Parathyroid adenoma (tissue), 2 donors: ENCODE data around the gene NCBP2L.

Source experiments
- H2AFZ ChIP-seq: fragments of 300-600 bp; sonication (generic); one replicate; pipeline ENCODE4 v1.7.0; 2017; ENCODE audit warnings: antibody characterized with exemption, mild to moderate bottlenecking
- H3K27ac ChIP-seq: fragments of 300-600 bp; sonication (generic); one replicate; pipeline ENCODE4 v1.7.0; 2017
- H3K27me3 ChIP-seq: fragments of 300-600 bp; sonication (generic); one replicate; pipeline ENCODE4 v1.7.0; 2017; ENCODE audit warnings: low read length; ENCODE audit not compliant: control insufficient read depth, insufficient read depth
- H3K36me3 ChIP-seq: fragments of 300-600 bp; sonication (generic); one replicate; pipeline ENCODE4 v1.7.0; 2017; ENCODE audit warnings: low read length; ENCODE audit not compliant: control insufficient read depth, insufficient read depth
- H3K4me1 ChIP-seq: fragments of 300-600 bp; sonication (generic); one replicate; pipeline ENCODE4 v1.7.0; 2017; ENCODE audit warnings: control low read depth
- H3K4me2 ChIP-seq: fragments of 300-600 bp; sonication (generic); one replicate; pipeline ENCODE4 v1.7.0; 2017; ENCODE audit warnings: low read length
- H3K4me3 ChIP-seq: fragments of 300-600 bp; sonication (generic); one replicate; pipeline ENCODE4 v1.7.0; 2017; ENCODE audit warnings: low read depth, low read length
- H3K79me2 ChIP-seq: fragments of 300-600 bp; sonication (generic); one replicate; pipeline ENCODE4 v1.7.0; 2017; ENCODE audit warnings: control low read depth
- H3K9ac ChIP-seq: fragments of 300-600 bp; sonication (generic); one replicate; pipeline ENCODE4 v1.7.0; 2017; ENCODE audit warnings: mild to moderate bottlenecking
- H3K9me3 ChIP-seq: fragments of 300-600 bp; sonication (generic); one replicate; pipeline ENCODE4 v1.7.0; 2017; ENCODE audit warnings: low read length; ENCODE audit not compliant: control insufficient read depth
- CTCF ChIP-seq: fragments of 300-600 bp; sonication (generic); IDR thresholded peaks from one replicate; pipeline ENCODE4 v1.7.0; 2017; ENCODE audit warnings: antibody characterized with exemption, mild to moderate bottlenecking
- donor health status: primary hyperparathyroidism.

The NCBP2L gene

DNA sequence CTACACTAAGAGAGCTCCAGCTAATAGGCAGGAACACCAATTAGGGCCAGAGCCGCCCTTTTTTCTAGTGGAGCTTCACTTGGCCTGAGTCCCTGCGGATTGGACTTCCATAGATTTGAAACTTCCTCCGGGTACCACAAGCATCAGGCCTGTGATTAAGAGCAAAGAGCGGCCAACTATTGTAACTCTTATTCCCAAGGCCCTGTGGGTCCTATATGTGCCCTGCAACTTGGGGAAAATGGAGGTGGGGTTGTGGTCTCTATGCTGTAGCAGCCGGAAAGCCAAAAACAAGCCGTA, at the start of gene NCBP2L:
NCBP2L (plus strand) TSS at position 198 of the 297 bp plus-strand sequence. CDS start 16,488 bp downstream, outside the sequence.
- H3K27ac ChIP-seq, result peak within 1 kb of the TSS; percentile 57
- H3K79me2 ChIP-seq, result no peaks in the 10 kb centered on the region

GRCh38 chrX:107728371-107729099, 49.0 kb upstream of the NCBP2L start:
- peak overlapping the region; percentile 91 for H3K27ac ChIP-seq
- H3K27me3 ChIP-seq, result no peaks in the 10 kb centered on the region
- no peak overlapping the region for H2AFZ ChIP-seq
- no peaks in the 10 kb centered on the region for H3K9me3 ChIP-seq
- peaks cover 37% of the 10 kb centered on the region for H3K4me1 ChIP-seq
- no peak overlapping the region for H3K9ac ChIP-seq
- H3K4me2 ChIP-seq, result no peak overlapping the region
- TF ChIP-seq CTCF, result no peak
- no peaks in the 10 kb centered on the region for H3K36me3 ChIP-seq
- H3K4me3 ChIP-seq, result no peak overlapping the region
- H3K79me2 ChIP-seq, result peaks cover 2% of the 10 kb centered on the region

More for the DNA sequence above, at the start of gene NCBP2L:
- peak within 1 kb of the TSS; percentile 65 for H3K4me3 ChIP-seq
- H3K9ac ChIP-seq, result no peak within 1 kb of the TSS
- H3K36me3 ChIP-seq, result no peaks in the 10 kb centered on the region
- no peaks in the 10 kb centered on the region for H3K27me3 ChIP-seq
- peak within 1 kb of the TSS; percentile 84 for H3K4me2 ChIP-seq
- H3K9me3 ChIP-seq, result no peaks in the 10 kb centered on the region
- peak within 1 kb of the TSS; percentile 76 for H2AFZ ChIP-seq
- H3K4me1 ChIP-seq, result no peaks in the 10 kb centered on the region
- no peak for TF ChIP-seq CTCF

DNA sequence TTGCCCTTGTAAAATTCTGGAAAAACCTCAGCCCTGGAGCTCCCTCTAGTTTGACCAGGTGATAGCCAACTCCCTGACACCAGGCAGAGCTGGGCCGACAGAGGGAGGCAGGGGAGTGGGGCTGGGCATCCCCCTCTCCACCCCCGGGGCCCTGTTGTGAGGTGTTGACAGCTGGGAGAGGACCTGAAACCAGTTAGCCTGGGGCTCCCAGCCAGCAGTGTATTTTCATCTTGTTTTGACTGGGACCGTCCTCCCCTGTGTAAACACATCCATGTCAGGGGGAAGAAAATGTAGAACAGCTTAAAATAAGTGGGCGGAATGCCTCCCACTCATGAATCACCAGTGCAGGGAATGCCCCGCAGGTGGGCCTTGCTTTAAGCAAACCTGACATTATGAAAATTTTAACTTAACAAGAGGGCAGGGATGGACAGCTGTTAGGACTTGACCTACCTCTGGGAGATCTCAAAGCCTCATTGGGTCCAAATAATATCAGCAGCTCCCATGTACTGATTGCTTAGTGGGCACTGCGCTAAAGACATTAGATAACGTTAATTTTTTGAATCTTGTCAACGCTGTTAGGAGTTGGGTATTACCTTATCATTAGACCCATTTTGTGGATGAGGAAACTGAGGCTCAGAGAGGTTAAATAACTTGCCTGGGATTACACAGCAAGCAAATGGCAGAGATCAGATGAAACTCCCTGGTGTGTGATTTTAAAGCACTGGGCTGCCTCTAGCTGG, 47.8 kb upstream of the NCBP2L start:
- peak; percentile 23 for TF ChIP-seq CTCF
- peaks cover 42% of the 10 kb centered on the region for H3K4me1 ChIP-seq
- no peaks in the 10 kb centered on the region for H3K9me3 ChIP-seq
- H3K79me2 ChIP-seq, result peaks cover 2% of the 10 kb centered on the region
- peak overlapping the region; percentile 91 for H3K27ac ChIP-seq
- no peaks in the 10 kb centered on the region for H3K36me3 ChIP-seq
- peak overlapping the region; percentile 50 for H2AFZ ChIP-seq
- H3K4me3 ChIP-seq, result no peak overlapping the region
- peak overlapping the region; percentile 26 for H3K4me2 ChIP-seq
- no peaks in the 10 kb centered on the region for H3K27me3 ChIP-seq
- no peak overlapping the region for H3K9ac ChIP-seq

GRCh38 chrX:107730298-107730655, 47.3 kb upstream of the NCBP2L start:
- Histone ChIP-seq H3K36me3 (no peaks in the 10 kb centered on the region), H3K4me1 (peaks cover 44% of the 10 kb centered on the region), H3K9me3 (no peaks in the 10 kb centered on the region), H3K4me3 (no peak overlapping the region), H3K27me3 (no peaks in the 10 kb centered on the region), H2AFZ (no peak overlapping the region), H3K4me2 (no peak overlapping the region), H3K9ac (no peak overlapping the region), H3K79me2 (no peaks in the 10 kb centered on the region), H3K27ac (peak overlapping the region; percentile 91)
- TF ChIP-seq CTCF, result no peak
